Measurements from ENCODE around the gene SAA2. TPM values are rescaled to one million over a fixed set of nuclear protein-coding genes. Genes with fewer than 3 reads are reported as not detected.
"Not testable (repeated sequence)": the region's sequence is repeated elsewhere in the genome, so short reads cannot be mapped to it uniquely, and the experiment has no call there.

Gene SAA2
- total RNA-seq, 1 experiment from 2014 or later, result 0.29 TPM

DNA sequence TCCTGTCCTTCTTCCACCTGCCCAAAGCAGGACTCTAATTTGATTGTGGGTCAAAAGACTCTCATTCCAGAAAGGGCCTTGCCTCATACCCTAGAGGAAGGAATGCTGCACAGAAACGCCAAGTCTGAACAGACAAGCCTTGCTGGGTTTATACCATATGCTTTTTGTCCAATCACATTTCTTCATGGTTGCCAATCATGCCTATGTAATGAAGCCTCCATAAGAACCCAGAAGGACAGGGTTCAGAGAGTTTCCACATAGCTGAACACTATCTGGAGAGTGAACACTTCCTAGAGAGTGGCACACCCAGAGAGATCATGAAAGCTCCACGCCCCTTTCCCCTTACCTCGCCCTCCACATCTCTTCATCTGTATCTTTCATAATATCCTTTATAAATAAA lies 4.8 kb upstream of the SAA2 start:
- DNase-seq (ENCODE audit: low read depth), result no peak

DNA sequence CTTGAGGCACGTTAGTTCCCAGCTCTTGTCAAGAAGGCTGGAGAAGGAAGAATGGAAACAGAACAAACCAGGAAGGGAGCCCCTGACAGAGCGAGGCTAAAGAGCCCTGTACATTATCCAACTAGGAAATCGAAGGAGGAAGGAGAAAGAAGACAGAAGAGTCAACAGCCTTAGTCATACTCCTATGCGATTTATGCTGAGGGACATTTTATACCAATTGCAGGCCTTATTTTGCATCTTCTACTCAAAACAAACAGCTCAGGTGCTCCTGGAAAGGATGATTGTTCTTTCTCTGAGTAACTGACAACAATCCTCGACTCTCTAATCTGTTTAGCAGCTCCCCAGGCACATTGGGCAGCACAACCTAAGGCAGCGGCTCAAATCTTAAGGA lies 1.3 kb downstream of the SAA2 start:
- DNase-seq (ENCODE audit: low read depth), result not testable (repeated sequence)

DNA sequence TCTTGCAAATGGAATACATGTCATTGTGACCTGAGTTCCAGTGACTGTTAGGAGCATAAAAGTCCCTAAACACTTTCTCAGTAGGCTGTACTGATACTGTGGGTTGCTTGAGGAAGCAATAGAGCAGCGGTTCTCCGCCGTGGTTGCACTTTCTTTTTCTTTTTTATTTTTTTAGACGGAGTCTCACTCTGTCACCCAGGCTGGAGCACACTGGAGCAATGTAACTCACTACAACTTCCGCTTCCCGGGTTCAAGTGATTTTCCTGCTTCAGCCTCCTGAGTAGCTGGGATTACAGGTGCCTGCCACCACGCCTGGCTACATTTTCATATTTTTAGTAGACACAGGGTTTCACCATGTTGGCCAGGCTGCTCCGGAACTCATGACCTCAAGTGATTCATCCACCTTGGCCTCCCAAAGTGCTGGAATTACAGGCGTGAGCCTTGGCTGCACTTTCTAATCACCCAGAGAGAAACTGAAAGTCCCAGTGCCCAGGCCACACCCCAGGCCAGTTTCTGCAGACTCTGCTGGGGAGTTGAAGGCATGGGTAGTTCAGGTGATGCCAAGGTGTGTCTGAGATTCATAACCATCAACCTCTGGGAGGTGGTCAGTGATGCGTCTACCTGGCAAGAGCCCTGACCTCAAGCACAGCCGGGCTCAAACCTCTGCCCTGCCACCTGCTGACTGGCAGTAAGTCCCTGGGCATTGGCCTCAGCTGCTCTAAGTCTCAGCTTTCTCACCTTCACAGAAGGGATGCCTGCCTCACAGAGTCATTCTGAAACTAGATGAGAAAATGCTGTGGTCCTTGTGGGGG lies 1.9 kb downstream of the SAA2 start:
- DNase-seq (ENCODE audit: low read depth), result not testable (repeated sequence)

DNA sequence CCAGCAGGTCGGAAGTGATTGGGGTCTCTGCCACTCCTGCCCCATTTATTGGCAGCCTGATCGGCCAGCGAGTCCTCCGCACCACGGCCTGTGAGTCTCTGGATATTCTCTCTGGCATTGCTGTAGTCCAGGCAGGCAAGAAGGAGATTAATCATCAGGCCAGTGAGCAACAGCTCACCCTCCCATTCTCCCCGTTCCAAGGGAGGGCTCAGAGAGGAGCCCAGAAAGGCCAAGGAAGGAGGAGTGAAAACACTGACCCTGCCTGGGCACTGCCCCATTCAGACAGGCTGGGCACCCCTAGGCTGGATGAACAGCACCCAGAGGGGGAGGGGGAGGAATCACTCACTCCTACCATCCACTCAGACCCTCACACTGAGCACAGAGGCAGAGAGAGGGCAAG lies 3.1 kb downstream of the SAA2 start:
- no peak for DNase-seq (ENCODE audit: low read depth)

DNA sequence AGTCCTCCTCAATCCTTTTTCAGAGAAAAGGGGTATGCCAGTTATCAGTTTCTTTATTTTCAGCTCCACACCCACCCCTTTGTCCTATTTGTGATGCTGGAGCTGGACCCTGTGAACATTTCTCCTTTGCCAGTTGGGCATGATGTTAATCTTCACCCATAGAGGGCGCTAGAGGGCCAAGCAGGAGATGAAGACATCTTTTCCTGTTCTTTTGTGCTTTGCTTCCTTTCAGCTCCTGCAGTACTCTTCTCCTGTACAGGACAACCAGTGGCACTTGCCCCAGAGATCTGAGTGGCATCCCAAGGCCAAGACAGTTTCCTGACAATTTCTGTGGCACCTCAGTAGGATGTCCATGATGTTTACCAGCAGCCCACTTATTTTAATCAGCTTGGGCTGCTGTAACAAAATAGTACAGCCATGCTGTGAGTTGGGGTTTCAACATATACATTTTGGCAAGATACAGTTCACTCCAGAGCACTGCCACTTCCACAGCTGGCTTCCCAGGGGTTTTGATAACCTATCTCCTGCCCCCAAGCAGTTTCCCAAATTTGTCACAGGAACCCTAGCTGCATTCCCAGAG lies 4.6 kb downstream of the SAA2 start:
- DNase-seq (ENCODE audit: low read depth), result peak; percentile 70

DNA sequence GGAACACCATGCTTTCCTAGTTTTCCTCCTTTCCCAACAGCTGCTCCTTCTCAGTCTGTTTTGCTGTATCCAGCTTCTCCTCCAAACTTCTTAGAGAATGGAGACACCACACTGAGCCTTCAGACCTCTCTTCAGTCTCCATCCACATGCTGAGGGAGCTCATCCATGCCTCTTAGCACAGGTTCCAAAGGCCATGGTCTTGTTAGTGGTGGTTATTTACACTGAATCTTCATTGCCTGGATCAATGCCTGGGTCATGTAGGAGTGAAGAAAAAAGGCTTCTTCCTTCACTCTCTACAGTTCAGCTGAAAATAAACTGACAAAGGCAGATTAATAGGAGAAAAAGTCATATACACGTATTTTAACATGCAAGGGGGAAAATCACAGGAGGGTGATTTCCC lies 8.8 kb downstream of the SAA2 start:
- DNase-seq (ENCODE audit: low read depth), result no peak

DNA sequence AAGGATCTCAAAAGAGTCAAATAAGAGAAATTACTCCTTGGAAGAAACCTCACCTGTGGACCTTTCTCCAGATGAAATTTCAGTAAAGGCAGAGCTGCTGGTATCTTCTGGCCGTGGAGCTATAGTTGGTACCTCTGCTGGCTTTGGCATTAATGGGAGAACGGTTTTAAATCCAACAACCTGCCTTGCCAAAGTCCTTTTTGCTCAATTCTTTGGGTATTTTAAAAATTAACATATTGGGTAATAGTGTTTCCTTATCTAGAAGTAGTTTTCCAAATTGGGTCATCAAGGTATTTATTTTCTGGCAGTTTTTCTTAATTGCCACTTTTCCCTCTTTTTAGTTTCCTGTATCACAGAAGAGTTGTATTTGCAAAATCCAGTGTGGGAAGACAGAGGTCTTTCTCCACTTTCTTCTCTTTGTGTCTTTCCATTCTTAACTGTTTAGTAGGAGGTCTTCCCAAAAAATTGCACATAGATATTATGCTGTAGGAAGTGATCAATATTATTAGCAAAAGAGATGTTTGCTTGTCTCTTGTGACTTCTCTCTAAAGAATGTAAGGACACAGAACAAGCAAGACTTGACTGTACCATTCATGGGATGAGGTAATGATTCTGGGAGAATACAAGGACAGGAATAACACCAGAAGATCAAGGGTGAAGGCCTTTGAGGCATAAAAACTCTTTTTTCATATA lies 11.7 kb downstream of the SAA2 start, which contains the start of gene SAA4:
SAA4 (minus strand) TSS at position 139 of the 693 bp plus-strand sequence. CDS start 876 bp downstream, outside the sequence.
- DNase-seq (ENCODE audit: low read depth), result no peak

DNA sequence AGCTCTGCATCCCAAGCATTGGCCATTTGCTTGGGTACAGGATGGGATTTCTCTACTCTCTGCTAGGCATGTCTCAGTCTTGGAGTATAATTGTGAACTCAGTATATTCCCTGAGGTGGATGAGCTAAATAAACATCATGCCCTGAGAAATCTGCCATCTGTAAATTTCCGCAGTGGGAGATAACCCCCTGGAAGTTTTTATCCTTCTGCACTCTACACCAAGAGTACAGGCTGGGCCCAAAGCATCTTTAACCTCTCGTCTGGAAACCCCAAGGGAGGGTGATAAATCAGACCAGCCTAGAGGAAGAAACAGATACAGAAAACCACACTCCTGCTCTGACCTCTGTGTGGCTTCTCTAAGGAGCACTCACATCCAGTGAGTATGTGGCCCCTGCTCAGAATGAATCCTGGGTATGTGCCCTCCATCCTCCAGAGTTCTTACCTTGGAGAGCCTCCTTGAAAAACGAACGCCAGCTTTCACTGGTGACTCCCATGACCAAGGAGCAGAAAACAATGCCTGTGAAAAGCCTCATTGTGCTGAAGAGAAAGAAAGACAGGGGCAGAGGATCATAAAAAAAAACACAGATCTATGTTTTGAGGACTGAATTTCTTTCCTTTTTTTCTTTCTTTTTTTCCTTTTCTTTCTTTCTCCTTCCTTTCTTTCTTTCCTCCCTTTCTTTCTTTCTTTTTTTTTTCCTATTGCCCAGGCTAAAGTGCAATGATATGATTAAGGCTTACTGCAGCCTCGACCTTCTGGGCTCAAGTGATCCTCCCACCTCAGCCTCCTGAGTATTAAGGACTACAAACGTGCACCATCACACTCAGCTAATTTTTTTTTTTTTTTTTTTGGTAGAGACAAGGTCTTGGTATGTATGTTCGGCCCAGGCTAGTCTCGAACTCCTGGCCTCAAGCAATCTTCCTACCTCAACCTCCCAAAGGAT lies 12.8 kb downstream of the SAA2 start:
- no peak for DNase-seq (ENCODE audit: low read depth)

DNA sequence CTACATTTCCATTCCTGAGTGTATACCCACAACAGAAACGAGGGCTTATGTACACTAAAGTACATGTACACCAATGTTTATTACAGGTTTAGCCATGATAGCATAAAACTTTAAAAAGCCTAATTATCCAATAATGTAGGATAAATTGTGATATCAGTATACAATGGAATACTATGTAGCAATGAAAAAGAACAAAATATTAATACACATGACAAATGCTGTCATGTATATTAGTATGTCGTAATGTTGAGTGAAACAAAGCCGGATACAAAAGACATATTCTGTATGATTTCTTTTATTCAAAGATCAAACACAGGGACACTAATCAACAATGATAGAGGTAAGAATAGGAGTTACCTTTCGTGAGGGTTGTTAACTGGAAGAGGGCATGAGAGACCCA lies 14.6 kb downstream of the SAA2 start:
- no peak for DNase-seq (ENCODE audit: low read depth)

DNA sequence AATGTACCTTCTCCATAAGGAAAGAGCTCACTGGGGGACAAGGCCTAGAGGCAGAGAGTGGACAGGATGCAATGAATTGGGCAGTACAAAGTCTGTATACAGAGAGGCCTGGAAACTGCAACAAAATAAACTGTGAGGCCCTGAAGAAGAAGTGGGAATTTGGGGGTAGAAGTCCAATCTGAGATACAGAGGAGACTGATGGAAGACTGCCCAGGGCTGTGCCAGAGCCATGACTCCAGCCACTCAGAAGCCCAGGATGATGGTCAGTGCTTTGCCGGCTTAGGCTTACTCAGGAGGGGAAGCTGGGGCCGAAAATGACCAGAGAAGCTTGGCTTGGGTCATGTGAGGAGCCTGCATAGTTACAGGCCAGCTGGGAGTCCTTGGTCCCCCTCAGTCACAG lies 17.6 kb downstream of the SAA2 start:
- DNase-seq (ENCODE audit: low read depth), result no peak

DNA sequence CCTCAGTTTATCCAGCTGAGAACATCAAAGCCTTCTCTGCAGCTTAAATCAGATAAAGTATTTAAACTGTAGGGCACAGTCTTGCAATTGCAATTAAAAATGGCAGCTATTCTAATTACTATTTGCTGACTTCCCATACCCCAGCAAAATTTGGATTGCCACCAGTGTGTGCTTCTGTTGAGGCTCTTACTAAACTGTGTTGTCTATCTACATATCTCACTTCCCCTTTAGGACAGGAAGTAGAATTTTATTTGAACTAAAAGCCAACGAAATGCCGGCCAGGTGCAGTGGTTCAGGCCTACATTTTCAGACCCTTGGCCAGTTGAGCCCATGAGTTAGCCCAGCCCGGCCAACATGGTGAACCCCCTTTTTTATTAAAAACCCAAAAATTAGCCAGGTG lies 19.0 kb downstream of the SAA2 start:
- no peak for DNase-seq (ENCODE audit: low read depth)

DNA sequence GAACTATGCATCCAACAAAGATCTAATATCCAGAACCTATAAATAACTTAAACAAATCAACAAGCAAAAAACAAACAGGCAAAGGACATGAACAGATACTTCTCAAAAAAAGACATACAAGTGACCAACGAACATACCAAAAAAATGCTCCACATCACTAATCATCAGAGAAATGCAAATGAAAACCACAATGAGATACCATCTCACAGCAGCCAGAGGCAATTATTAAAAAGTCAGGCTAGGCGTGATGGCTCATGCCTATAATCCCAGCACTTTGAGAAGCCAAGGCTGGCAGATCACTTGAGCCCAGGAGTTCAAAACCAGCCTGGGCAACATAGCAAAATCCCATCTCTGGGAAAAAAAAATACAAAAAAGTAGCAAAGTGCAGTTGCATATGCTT lies 22.6 kb downstream of the SAA2 start:
- no peak for DNase-seq (ENCODE audit: low read depth)

DNA sequence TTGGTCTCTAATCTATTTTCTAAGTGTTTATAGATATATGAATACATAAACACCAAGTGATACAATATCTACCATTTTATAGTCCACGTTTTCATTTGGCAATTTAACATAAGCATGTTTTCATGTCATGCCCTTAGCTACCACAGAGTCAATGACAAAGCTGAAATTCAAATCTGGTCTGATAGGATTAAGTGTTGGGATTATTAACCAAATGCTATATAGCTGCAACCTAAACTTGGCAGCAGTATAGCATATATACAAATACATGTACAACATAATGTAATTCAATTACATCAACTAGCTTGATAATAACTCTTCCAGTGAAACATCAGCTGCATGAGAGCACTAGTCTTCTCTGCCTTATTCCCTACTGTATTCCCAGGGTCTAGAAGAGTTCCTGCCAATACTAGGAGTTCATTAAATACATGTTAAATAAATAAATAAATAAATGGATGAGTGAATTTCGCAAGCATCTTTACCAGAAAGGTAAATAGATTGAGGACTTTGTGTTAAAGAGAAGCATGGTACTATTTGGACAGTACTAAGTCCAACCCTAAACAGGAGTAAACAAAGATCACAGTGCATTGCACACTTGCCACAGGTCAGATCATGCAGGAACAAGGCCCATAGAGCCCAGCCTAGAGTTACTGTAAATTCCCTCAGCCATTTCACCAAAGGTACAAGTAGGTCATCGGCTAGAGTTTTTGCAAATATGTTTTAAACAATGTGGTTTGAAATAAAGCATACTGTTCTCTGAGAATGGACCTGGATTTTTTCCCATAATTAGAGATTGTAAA lies 24.7 kb downstream of the SAA2 start:
- no peak for DNase-seq (ENCODE audit: low read depth)

DNA sequence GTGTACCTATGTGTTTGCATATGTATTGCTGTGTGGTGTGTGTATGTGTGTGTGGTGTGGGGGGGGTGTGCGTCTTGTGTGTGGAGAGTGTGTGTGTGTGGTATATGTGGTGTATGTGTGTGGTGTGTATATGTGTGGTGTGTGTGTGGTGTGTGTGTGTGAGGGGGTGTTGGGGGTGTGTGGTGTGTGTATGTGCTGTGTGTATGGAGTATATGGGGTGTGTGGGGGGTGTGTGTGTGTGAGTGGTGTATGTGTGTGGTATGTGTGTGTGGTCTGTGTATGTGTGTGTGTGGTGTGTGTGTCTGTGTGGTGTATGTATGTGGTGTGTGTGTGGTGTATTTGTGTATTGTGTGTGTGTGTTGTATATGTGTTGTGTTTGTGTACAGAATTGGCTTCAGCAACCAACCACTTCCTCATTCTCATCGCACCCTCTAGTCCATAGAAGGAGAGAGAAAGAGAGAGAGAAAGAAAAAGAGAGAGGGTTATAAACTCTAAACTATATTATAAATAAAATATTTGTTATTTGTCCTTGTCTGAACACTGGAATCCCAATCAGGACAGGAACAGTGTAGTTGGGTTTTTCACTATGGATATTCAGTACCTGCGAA lies 25.6 kb downstream of the SAA2 start:
- DNase-seq (ENCODE audit: low read depth), result no peak

DNA sequence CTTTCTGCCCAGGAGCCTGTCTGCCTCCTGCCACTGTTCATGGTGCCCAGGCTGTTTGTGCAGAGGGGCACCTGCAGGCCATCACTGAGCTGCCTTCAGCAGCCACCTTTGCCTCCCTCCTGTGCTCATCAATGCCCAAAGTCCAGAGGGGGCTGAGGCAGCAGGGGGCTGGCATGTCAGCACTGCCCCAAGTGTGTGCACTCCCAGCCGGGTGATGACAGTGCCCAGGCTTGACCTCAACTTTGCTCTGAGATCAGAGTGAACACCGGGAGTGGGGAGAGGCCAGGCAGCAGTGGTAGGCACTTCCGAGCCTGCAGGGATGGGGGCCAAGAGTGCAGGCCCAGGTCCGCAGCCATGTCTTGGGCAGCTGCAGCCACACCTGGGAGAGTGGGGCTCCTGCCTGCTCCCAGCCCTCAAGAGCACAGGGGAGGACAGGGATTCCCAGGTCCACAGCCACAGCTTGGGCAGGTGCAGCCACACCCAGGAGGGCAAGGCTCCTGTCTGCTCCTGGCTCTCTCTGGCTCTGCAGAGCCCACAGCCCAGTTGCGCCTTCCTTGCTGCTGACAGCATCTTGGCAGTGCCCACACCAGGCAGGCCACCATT lies 27.1 kb downstream of the SAA2 start:
- DNase-seq (ENCODE audit: low read depth), result no peak

DNA sequence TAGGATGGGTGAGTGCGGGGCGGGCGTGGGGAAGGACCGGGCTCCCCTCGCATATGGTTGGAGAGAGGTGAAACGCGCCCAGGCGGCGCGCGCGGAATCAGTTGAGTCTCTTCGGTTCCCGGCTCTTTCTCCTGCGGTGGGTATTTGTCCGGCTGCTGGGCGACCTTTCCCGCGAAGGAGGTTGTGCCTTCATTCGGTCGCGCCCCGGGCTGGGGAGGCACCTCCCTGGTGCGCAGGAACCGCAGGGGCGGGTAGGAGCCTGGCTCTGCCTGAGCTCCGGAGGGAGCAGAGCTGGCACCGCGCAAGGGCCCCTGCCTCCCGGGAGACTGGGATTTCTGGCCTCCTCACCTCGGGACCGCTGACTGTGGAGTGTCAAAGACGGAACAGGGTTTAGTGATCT lies 39.4 kb downstream of the SAA2 start:
- DNase-seq (ENCODE audit: low read depth), result no peak

DNA sequence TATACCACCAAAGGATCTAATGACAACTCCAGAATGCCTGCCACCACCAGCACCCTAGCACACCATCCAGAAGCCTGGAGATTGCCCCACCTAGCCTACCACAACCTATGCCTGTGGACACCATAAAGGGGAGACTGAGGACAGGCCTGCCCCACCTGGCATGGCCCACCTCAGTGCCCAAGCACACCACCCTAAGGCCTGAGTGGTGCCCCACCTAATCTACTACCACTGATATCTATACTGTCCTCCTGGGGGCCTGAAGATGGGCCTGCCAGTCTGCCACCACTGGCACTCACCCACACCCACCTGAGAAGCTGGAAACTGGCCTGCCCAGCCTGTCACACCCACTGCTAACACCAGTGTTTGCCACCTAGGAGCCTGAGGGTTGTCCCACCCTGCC lies 43.7 kb downstream of the SAA2 start:
- no peak for DNase-seq (ENCODE audit: low read depth)

DNA sequence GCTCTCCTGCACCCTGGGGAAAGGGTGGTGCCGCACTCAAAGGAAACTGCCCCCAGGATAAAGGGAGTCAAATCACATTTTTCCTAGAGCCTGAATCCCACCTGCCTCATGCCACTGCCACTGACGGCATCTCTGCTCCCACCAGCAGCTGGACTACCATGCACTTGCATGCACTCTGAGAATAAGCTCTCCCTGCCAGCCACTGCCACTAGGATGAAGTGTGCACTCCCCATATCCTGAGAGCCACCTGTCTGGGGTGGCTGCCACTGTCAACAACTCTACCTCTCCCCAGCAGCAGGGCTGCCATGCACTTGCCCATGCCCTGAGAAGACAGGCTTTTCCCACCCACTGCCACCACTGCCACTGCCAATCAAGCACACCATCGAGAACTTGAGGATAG lies 44.2 kb downstream of the SAA2 start:
- DNase-seq (ENCODE audit: low read depth), result no peak

DNA sequence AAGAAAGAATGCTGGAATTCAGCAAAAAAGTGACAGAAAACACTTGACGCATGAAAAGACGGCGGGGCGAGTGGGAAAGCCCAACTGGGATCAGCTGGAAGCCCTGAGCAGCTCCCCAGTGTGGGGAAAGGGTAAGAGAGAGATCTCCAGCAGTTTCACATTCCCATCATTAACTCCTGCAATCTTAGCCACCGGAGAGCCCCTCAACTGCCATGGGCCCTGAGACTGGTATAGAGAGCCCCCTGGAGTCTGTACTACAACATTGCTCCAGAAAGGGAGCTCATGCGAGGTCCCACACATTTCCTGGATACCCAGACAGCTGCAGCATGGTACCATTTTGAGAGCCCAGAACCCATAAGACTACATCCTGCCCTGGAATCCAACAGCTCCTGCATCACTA lies 44.7 kb downstream of the SAA2 start:
- peak; percentile 41 for DNase-seq (ENCODE audit: low read depth)

DNA sequence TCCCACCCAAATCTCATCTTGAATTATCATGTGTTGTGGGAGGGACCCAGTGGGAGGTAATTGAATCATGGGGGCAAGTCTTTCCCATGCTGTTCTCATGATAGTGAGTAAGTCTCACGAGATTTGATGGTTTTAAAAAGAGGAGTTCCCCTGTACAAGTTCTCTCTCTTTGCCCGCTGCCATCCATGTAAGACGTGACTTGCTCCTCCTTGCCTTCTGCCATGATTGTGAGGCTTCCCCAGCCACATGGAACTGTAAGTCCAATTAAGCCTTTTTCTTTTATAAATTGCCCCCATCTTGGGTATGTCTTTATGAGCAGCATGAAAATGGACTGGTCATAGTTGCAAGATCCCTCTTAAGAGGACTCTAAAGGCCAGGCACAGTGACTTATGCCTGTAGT lies 50.7 kb downstream of the SAA2 start:
- DNase-seq (ENCODE audit: low read depth), result not testable (repeated sequence)

Data from HT1080 (cell line).